HepG2 (cell line): ENCODE results near the gene ZCCHC24. TPM values are rescaled to one million over a fixed set of nuclear protein-coding genes. Genes with fewer than 3 reads are reported as not detected.
A peak's percentile ranks its signal among the peaks of the same experiment; 100 is the strongest.

Experiments
- ARNT2 ChIP-seq: sonication (generic); formaldehyde crosslinking; IDR thresholded peaks from 2 replicates; pipeline ENCODE4 v1.8.0; 2022; ENCODE audit warnings: mild to moderate bottlenecking, low read depth, missing genetic modification reagents, moderate library complexity
- CC2D1A ChIP-seq: sonication (generic); formaldehyde crosslinking; IDR thresholded peaks from 2 replicates; pipeline ENCODE4 v1.8.1; 2023; ENCODE audit warnings: mild to moderate bottlenecking, missing genetic modification reagents
- CREB1 ChIP-seq, 2 experiments: fragments of 450-650 bp in 1 of 2; IDR thresholded peaks; 2 replicates each; pipeline ENCODE4 v1.6.1; 2016 to 2017; ENCODE audit warnings: control low read depth in 1 of 2, mild to moderate bottlenecking in 1 of 2, missing compliant biosample characterization in 1 of 2, missing genetic modification characterization in 1 of 2
- EEA1 ChIP-seq: sonication (generic); formaldehyde crosslinking; IDR thresholded peaks from 2 replicates; pipeline ENCODE4 v1.5.1; 2020; ENCODE audit warnings: mild to moderate bottlenecking, missing genetic modification reagents, borderline replicate concordance
- ESRRA ChIP-seq: sonication (generic); formaldehyde crosslinking; IDR thresholded peaks from 2 replicates; pipeline ENCODE4 v1.5.1; 2020; ENCODE audit warnings: mild to moderate bottlenecking, low read depth, missing genetic modification reagents
- FUBP1 ChIP-seq: sonication (generic); formaldehyde crosslinking; IDR thresholded peaks from 2 replicates; pipeline ENCODE4 v1.5.1; 2020; ENCODE audit warnings: missing genetic modification reagents, mild to moderate bottlenecking, borderline replicate concordance
- HOXA9 ChIP-seq: sonication (generic); formaldehyde crosslinking; IDR thresholded peaks from 2 replicates; pipeline ENCODE4 v1.8.1; 2022; ENCODE audit warnings: missing genetic modification reagents, mild to moderate bottlenecking, moderate library complexity, borderline replicate concordance
- NFE2L1 ChIP-seq: sonication (generic); formaldehyde crosslinking; IDR thresholded peaks from 2 replicates; pipeline ENCODE4 v1.4.0; 2020; ENCODE audit warnings: missing genetic modification reagents, mild to moderate bottlenecking, borderline replicate concordance
- RBAK ChIP-seq: sonication (generic); formaldehyde crosslinking; IDR thresholded peaks from 2 replicates; pipeline ENCODE4 v1.5.1; 2020; ENCODE audit warnings: mild to moderate bottlenecking, missing genetic modification reagents
- SALL2 ChIP-seq: sonication (generic); formaldehyde crosslinking; IDR thresholded peaks from 2 replicates; pipeline ENCODE4 v1.8.1; 2023; ENCODE audit warnings: mild to moderate bottlenecking, missing genetic modification reagents, inconsistent platforms
- SUZ12 ChIP-seq: fragments of 150-350 bp; IDR thresholded peaks from 2 replicates; pipeline ENCODE4 v1.6.1; 2014; ENCODE audit warnings: low read depth, low read length
- TARDBP ChIP-seq: sonication (generic); formaldehyde crosslinking; IDR thresholded peaks from 2 replicates; pipeline ENCODE4 v1.8.0; 2022; ENCODE audit warnings: mild to moderate bottlenecking, missing genetic modification reagents
- TFE3 ChIP-seq: IDR thresholded peaks from 2 replicates; pipeline ENCODE4 v1.6.1; 2016
- THAP11 ChIP-seq: IDR thresholded peaks from 2 replicates; pipeline ENCODE4 v1.6.1; 2016; ENCODE audit warnings: missing biosample characterization, missing genetic modification reagents
- TP53 ChIP-seq: sonication (generic); formaldehyde crosslinking; conservative IDR thresholded peaks from 2 replicates; pipeline ENCODE4 v1.4.0; 2020; ENCODE audit warnings: missing genetic modification reagents
- ZNF136 ChIP-seq: sonication (generic); formaldehyde crosslinking; IDR thresholded peaks from 2 replicates; pipeline ENCODE4 v1.8.1; 2022; ENCODE audit warnings: low read depth, mild to moderate bottlenecking, moderate library complexity, missing genetic modification reagents
- ZNF20 ChIP-seq: sonication (generic); formaldehyde crosslinking; IDR thresholded peaks from 2 replicates; pipeline ENCODE4 v1.4.0; 2020; ENCODE audit warnings: mild to moderate bottlenecking, moderate library complexity, missing genetic modification reagents
- ZNF251 ChIP-seq: sonication (generic); formaldehyde crosslinking; IDR thresholded peaks from 2 replicates; pipeline ENCODE4 v1.9.0; 2021; ENCODE audit warnings: mild to moderate bottlenecking, missing genetic modification reagents
- ZNF253 ChIP-seq: sonication (generic); formaldehyde crosslinking; IDR thresholded peaks from 2 replicates; pipeline ENCODE4 v1.8.0; 2022; ENCODE audit warnings: mild to moderate bottlenecking, missing genetic modification reagents, borderline replicate concordance
- ZNF574 ChIP-seq: sonication (generic); formaldehyde crosslinking; IDR thresholded peaks from 2 replicates; pipeline ENCODE4 v1.4.0; 2020; ENCODE audit warnings: missing genetic modification reagents
- ZNF616 ChIP-seq: sonication (generic); formaldehyde crosslinking; IDR thresholded peaks from 2 replicates; pipeline ENCODE4 v1.5.0; 2020; ENCODE audit warnings: low read depth, mild to moderate bottlenecking, missing genetic modification reagents
- ZNF629 ChIP-seq: sonication (generic); formaldehyde crosslinking; conservative IDR thresholded peaks from 2 replicates; pipeline ENCODE4 v1.5.0; 2020; ENCODE audit warnings: missing genetic modification reagents
- ZNF672 ChIP-seq: sonication (generic); formaldehyde crosslinking; IDR thresholded peaks from 2 replicates; pipeline ENCODE4 v1.8.1; 2022; ENCODE audit warnings: missing genetic modification reagents
- ZNF740 ChIP-seq: sonication (generic); formaldehyde crosslinking; IDR thresholded peaks from 2 replicates; pipeline ENCODE4 v1.4.0; 2020; ENCODE audit warnings: missing genetic modification reagents
- polyA plus RNA-seq, 8 experiments: library from polyadenylated mRNA; depleted of rRNA in 3 of 8; stranded (reverse) in 7 of 8; unstranded in 1 of 8; fragments of >200 nt; fragmentation: Illumina TruSeq in 4 of 8; extraction: Trizol in 4 of 8; gene quantifications; 2 replicates each; pipeline versions ENCODE4 v1.2.1 to v1.2.3, GENCODE V29; 2011 to 2016; ENCODE audit warnings: low read depth in 4 of 8, missing spikeins in 1 of 8, mixed read lengths in 1 of 8; ENCODE audit not compliant: insufficient read depth in 1 of 8
- total RNA-seq, 5 experiments: library from RNA; depleted of rRNA; stranded (reverse); fragments of >200 nt; fragmentation: Illumina TruSeq; extraction: Trizol; gene quantifications; 2 replicates each; pipeline ENCODE4 v1.2.3, GENCODE V29; 2016; ENCODE audit warnings: low read depth in 1 of 5

ZCCHC24 gene
- total and polyA plus RNA-seq, 2 of the 13 experiments (the other 11 are each of a cell fraction or from before 2014, with no cell fraction given), result 3.1 to 7.9 TPM

GRCh38 chr10:79380125-79380945, 65.1 kb downstream of the ZCCHC24 start (continued):
- TF ChIP-seq FUBP1 (CRISPR knock-in tag), result no peak
- no peak for TF ChIP-seq ZNF251 (CRISPR knock-in tag)
- no peak for TF ChIP-seq HOXA9 (CRISPR knock-in tag)
- TF ChIP-seq ZNF672, result no peak
- TF ChIP-seq ESRRA (CRISPR knock-in tag), result peak; percentile 85
- peak; percentile 45; the same call in 1 of the 2 replicates for TF ChIP-seq SALL2 (CRISPR knock-in tag)
- no peak for TF ChIP-seq RBAK (CRISPR knock-in tag)
- no peak for TF ChIP-seq NFE2L1
- TF ChIP-seq ZNF574 (CRISPR knock-in tag), result peak; percentile 69
- TF ChIP-seq CC2D1A (CRISPR knock-in tag), result no peak
- no peak for TF ChIP-seq ZNF616 (CRISPR knock-in tag)
- TF ChIP-seq ARNT2 (CRISPR knock-in tag), result peak; percentile 79; the same call in 1 of the 2 replicates
- TF ChIP-seq ZNF20 (CRISPR knock-in tag), result no peak
- peak; percentile 25; the same call in 1 of the 2 replicates for TF ChIP-seq ZNF629 (CRISPR knock-in tag)
- TF ChIP-seq ZNF740 (CRISPR knock-in tag), result no peak
- TF ChIP-seq TFE3, result no peak; the same call in 1 of the 2 replicates
- TF ChIP-seq SUZ12, result no peak
- peak; percentile 89; the same call in 1 of the 2 replicates for TF ChIP-seq TARDBP (CRISPR knock-in tag)
- no peak for TF ChIP-seq TP53 (CRISPR knock-in tag)
- no peak for TF ChIP-seq ZNF136 (CRISPR knock-in tag)
- peak; percentile 73 for TF ChIP-seq THAP11 (CRISPR knock-in tag)
- TF ChIP-seq CREB1 (IDR thresholded peaks at IDR 0.05), result 0 out of 2 replicates have a peak, but pooled peaks have one; percentile 10
- no peak for TF ChIP-seq CREB1 (CRISPR knock-in tag; IDR thresholded peaks at IDR 0.05)
- no peak for TF ChIP-seq ZNF253
- no peak for TF ChIP-seq EEA1
